ENCODE data around the gene TGM5.
"Not testable (repeated sequence)": the region's sequence is repeated elsewhere in the genome, so short reads cannot be mapped to it uniquely, and the experiment has no call there.

Gene TGM5

GRCh38 chr15:43294091-43294706 lies 27.5 kb upstream of the TGM5 start:
- no peak for TF ChIP-seq CTCF (IDR thresholded peaks at IDR 0.05; ENCODE audit: insufficient read depth, missing control alignments)
- DNase-seq (ENCODE audit: insufficient read length, low spot score): no peak
- no peak for FAIRE-seq

GRCh38 chr15:43293432-43293831 lies 26.7 kb upstream of the TGM5 start:
- no peak for DNase-seq (ENCODE audit: insufficient read length, low spot score)
- no peak for FAIRE-seq
- TF ChIP-seq CTCF (IDR thresholded peaks at IDR 0.05; ENCODE audit: insufficient read depth, missing control alignments): no peak

GRCh38 chr15:43292375-43293078 lies 25.8 kb upstream of the TGM5 start:
- DNase-seq (ENCODE audit: insufficient read length, low spot score) (no peak), FAIRE-seq (no peak)
- TF ChIP-seq CTCF (IDR thresholded peaks at IDR 0.05; ENCODE audit: insufficient read depth, missing control alignments): no peak

- not testable (repeated sequence) for DNase-seq (ENCODE audit: insufficient read length, low spot score); FAIRE-seq
Measured at GRCh38 chr15:43289656-43290055, 22.9 kb upstream of the TGM5 start.

GRCh38 chr15:43287254-43287653 lies 20.5 kb upstream of the TGM5 start:
- no peak for DNase-seq (ENCODE audit: insufficient read length, low spot score)
- TF ChIP-seq CTCF (IDR thresholded peaks at IDR 0.05; ENCODE audit: insufficient read depth, missing control alignments): no peak
- no peak for FAIRE-seq

- no peak for TF ChIP-seq CTCF (IDR thresholded peaks at IDR 0.05; ENCODE audit: insufficient read depth, missing control alignments)
- FAIRE-seq (no peak), DNase-seq (ENCODE audit: insufficient read length, low spot score) (no peak)
Measured at GRCh38 chr15:43286074-43286473, 19.3 kb upstream of the TGM5 start.

GRCh38 chr15:43285609-43286037 lies 18.9 kb upstream of the TGM5 start:
- peak; percentile 84 for TF ChIP-seq CTCF (IDR thresholded peaks at IDR 0.05; ENCODE audit: insufficient read depth, missing control alignments)
- no peak for FAIRE-seq
- peak; percentile 81 for DNase-seq (ENCODE audit: insufficient read length, low spot score)
